HG03354 (cell line): ENCODE data around the gene ARHGAP10.
"Not testable (repeated sequence)": the region's sequence is repeated elsewhere in the genome, so short reads cannot be mapped to it uniquely, and the experiment has no call there.

Source experiments
- ATAC-seq: cut with Tn5 transposase; IDR thresholded peaks from one replicate; pipeline ENCODE4 v1.9.1; 2021; ENCODE audit warnings: mild to moderate bottlenecking; ENCODE audit not compliant: unreplicated experiment, poor library complexity, severe bottlenecking

Gene ARHGAP10

GRCh38 chr4:147790412-147790811, 58.5 kb downstream of the ARHGAP10 start:
- no peak for ATAC-seq

- no peak for ATAC-seq
Observed at GRCh38 chr4:147791341-147791740, 59.5 kb downstream of the ARHGAP10 start.

GRCh38 chr4:147791865-147792264, 60.0 kb downstream of the ARHGAP10 start:
- no peak for ATAC-seq

- ATAC-seq, result peak; percentile 30
Observed at GRCh38 chr4:147793569-147794313, 61.9 kb downstream of the ARHGAP10 start.

- ATAC-seq, result no peak
Observed at GRCh38 chr4:147794314-147794680, 62.4 kb downstream of the ARHGAP10 start.

GRCh38 chr4:147794787-147795413, 63.0 kb downstream of the ARHGAP10 start:
- ATAC-seq, result peak; percentile 91

- ATAC-seq, result not testable (repeated sequence)
Observed at GRCh38 chr4:147799057-147799456, 67.2 kb downstream of the ARHGAP10 start.

- ATAC-seq, result peak; percentile 95
Observed at GRCh38 chr4:147799986-147800555, 68.2 kb downstream of the ARHGAP10 start.

GRCh38 chr4:147801820-147802219, 69.9 kb downstream of the ARHGAP10 start:
- ATAC-seq, result no peak

GRCh38 chr4:147802346-147802745, 70.5 kb downstream of the ARHGAP10 start:
- ATAC-seq, result no peak

- no peak for ATAC-seq
Observed at GRCh38 chr4:147805946-147806345, 74.1 kb downstream of the ARHGAP10 start.

GRCh38 chr4:147808447-147808846, 76.6 kb downstream of the ARHGAP10 start:
- ATAC-seq, result no peak

- ATAC-seq, result no peak
Observed at GRCh38 chr4:147809211-147809610, 77.3 kb downstream of the ARHGAP10 start.

- no peak for ATAC-seq
Observed at GRCh38 chr4:147811878-147812277, 80.0 kb downstream of the ARHGAP10 start.

GRCh38 chr4:147813109-147813773, 81.4 kb downstream of the ARHGAP10 start:
- no peak for ATAC-seq

- ATAC-seq, result no peak
Observed at GRCh38 chr4:147813973-147814372, 82.1 kb downstream of the ARHGAP10 start.

GRCh38 chr4:147814376-147814775, 82.5 kb downstream of the ARHGAP10 start:
- no peak for ATAC-seq

- ATAC-seq, result no peak
Observed at GRCh38 chr4:147815741-147816140, 83.9 kb downstream of the ARHGAP10 start.

GRCh38 chr4:147816382-147817254, 84.7 kb downstream of the ARHGAP10 start:
- no peak for ATAC-seq

GRCh38 chr4:147820975-147821374, 89.1 kb downstream of the ARHGAP10 start:
- no peak for ATAC-seq
